OCI-LY3 (cell line): ENCODE results near the gene SERPINE3.

Experiments
- CTCF ChIP-seq: fragments of 200-600, 300-600 bp; sonication (generic); IDR thresholded peaks from 2 replicates; pipeline ENCODE4 v1.5.1; 2014; ENCODE audit warnings: antibody characterized with exemption, low read length, low read depth
- EZH2phosphoT487 ChIP-seq: fragments of 200-600 bp; shearing (Covaris generic); IDR thresholded peaks from 2 replicates; pipeline ENCODE4 v1.6.1; 2018; ENCODE audit warnings: antibody characterized with exemption, mixed run types, low read depth

- TF ChIP-seq CTCF: no peak
- TF ChIP-seq EZH2phosphoT487: no peak
These were observed 2.7 kb upstream of the SERPINE3 start for GRCh38 chr13:51336746-51337145.
